H1 (cell line): Measurements from ENCODE around the gene PTPRG. TPM values are rescaled to one million over a fixed set of nuclear protein-coding genes. Genes with fewer than 3 reads are reported as not detected.

Experiments
- CTCF ChIA-PET: fragments of 300-600 bp; sonication (Branson Sonifier 250); formaldehyde crosslinking; loops from one replicate; lab custom pipeline; 2021; ENCODE audit not compliant: partially characterized antibody; lab: Charles Lee
- POLR2A ChIA-PET: fragments of 300-600 bp; sonication (Branson Sonifier 250); formaldehyde crosslinking; loops from one replicate; lab custom pipeline; 2021; ENCODE audit warnings: inconsistent platforms; ENCODE audit not compliant: partially characterized antibody; lab: Charles Lee
- DNase-seq, 2 experiments: peaks; one replicate each; pipeline versions ENCODE4 v3.0.0 to v3.0.0-alpha.2; 2010 to 2022; ENCODE audit warnings: low spot score in 2 of 2, low read depth in 1 of 2, mixed read lengths in 1 of 2
- FAIRE-seq: peaks from 2 replicates; lab custom pipeline; 2011; peaks lifted over from hg19 to GRCh38; lab: Jason Lieb, UNC
- H2AFZ ChIP-seq: 2 replicates; pipeline ENCODE4 v1.8.1; 2012; ENCODE audit warnings: low read length, inconsistent platforms
- H2AK5ac ChIP-seq: 2 replicates; pipeline ENCODE4 v1.6.1; 2013; ENCODE audit warnings: low read depth, low read length
- H2BK120ac ChIP-seq: replicated peaks from 2 replicates; pipeline ENCODE3; 2013; ENCODE audit warnings: low read depth, low read length, inconsistent platforms
- H2BK12ac ChIP-seq: 2 replicates; pipeline ENCODE4 v1.6.1; 2013; ENCODE audit warnings: low read depth, low read length
- H2BK15ac ChIP-seq: 2 replicates; pipeline ENCODE4 v1.6.1; 2013; ENCODE audit warnings: low read length
- H2BK20ac ChIP-seq: 2 replicates; pipeline ENCODE4 v1.6.1; 2013; ENCODE audit warnings: low read length
- H2BK5ac ChIP-seq: 2 replicates; pipeline ENCODE4 v1.6.1; 2013; ENCODE audit warnings: low read depth, low read length
- H3K14ac ChIP-seq: 2 replicates; pipeline ENCODE4 v1.6.1; 2013; ENCODE audit warnings: inconsistent platforms; ENCODE audit not compliant: insufficient read length
- H3K18ac ChIP-seq: 2 replicates; pipeline ENCODE4 v1.6.1; 2013; ENCODE audit warnings: low read length; ENCODE audit errors: extremely low read depth
- H3K23ac ChIP-seq: 2 replicates; pipeline ENCODE4 v1.6.1; 2013; ENCODE audit warnings: inconsistent platforms; ENCODE audit not compliant: insufficient read length
- H3K23me2 ChIP-seq: 2 replicates; pipeline ENCODE4 v1.6.1; 2013; ENCODE audit warnings: low read depth, low read length
- H3K27ac ChIP-seq: 2 replicates; pipeline ENCODE4 v1.6.1; 2011; ENCODE audit warnings: low read depth, low read length, inconsistent platforms
- H3K27me3 ChIP-seq, 4 experiments: replicated peaks in 1 of 4; 1 replicate in 1 of 4; 2 replicates in 3 of 4; pipeline versions ENCODE4 v1.6.1 to v1.8.1; 2011 to 2013; ENCODE audit warnings: low read length in 3 of 4, mild to moderate bottlenecking in 3 of 4, inconsistent platforms in 2 of 4, mixed read lengths in 2 of 4, moderate library complexity in 1 of 4; ENCODE audit not compliant: control insufficient read depth in 3 of 4, insufficient read depth in 3 of 4; ENCODE audit errors: extremely low read depth in 1 of 4
- H3K36me3 ChIP-seq, 4 experiments: 2 replicates each; pipeline versions ENCODE4 v1.6.1 to v1.8.1; 2011 to 2013; ENCODE audit warnings: mild to moderate bottlenecking in 4 of 4, low read length in 3 of 4, moderate library complexity in 2 of 4, control low read depth in 1 of 4, inconsistent platforms in 1 of 4; ENCODE audit not compliant: insufficient read depth in 4 of 4, control insufficient read depth in 2 of 4
- H3K4ac ChIP-seq: replicated peaks from 2 replicates; pipeline ENCODE3; 2013; ENCODE audit warnings: low read length, low read depth, mixed read lengths, inconsistent platforms; ENCODE audit not compliant: insufficient read length
- H3K4me1 ChIP-seq, 4 experiments: replicated peaks in 1 of 4; 1 replicate in 1 of 4; 2 replicates in 3 of 4; pipeline versions ENCODE4 v1.6.1 to v1.8.1; 2011 to 2013; ENCODE audit warnings: low read length in 3 of 4, inconsistent platforms in 2 of 4, mixed read lengths in 1 of 4; ENCODE audit not compliant: insufficient read depth in 4 of 4, control insufficient read depth in 3 of 4
- H3K4me2 ChIP-seq, 2 experiments: 2 replicates each; pipeline versions ENCODE4 v1.6.1 to v1.8.1; 2011 to 2013; ENCODE audit warnings: low read depth in 2 of 2, low read length in 2 of 2, control low read depth in 1 of 2, inconsistent platforms in 1 of 2, mild to moderate bottlenecking in 1 of 2; ENCODE audit not compliant: insufficient read depth in 1 of 2
- H3K4me3 ChIP-seq, 4 experiments: fragments of 200-600, 300-600 bp in 1 of 4; sonication (generic), shearing (Covaris generic), sonication (Bioruptor Twin) in 1 of 4; 2 replicates each; pipeline versions ENCODE4 v1.5.1 to v1.8.1; 2011 to 2016; ENCODE audit warnings: low read length in 4 of 4, low read depth in 3 of 4, control low read depth in 2 of 4, inconsistent platforms in 2 of 4, mild to moderate bottlenecking in 2 of 4, mixed read lengths in 1 of 4, moderate library complexity in 1 of 4; ENCODE audit not compliant: insufficient read depth in 2 of 4; ENCODE audit errors: extremely low read depth in 1 of 4
- H3K56ac ChIP-seq: replicated peaks from 2 replicates; pipeline ENCODE3; 2013; ENCODE audit warnings: low read depth, mild to moderate bottlenecking, mixed read lengths, low read length, inconsistent platforms; ENCODE audit not compliant: insufficient read length
- H3K79me1 ChIP-seq: 2 replicates; pipeline ENCODE4 v1.6.1; 2013; ENCODE audit warnings: low read depth, low read length, control low read depth
- H3K79me2 ChIP-seq, 2 experiments: 2 replicates each; pipeline versions ENCODE4 v1.6.1 to v1.8.1; 2012 to 2013; ENCODE audit warnings: low read length in 2 of 2, mild to moderate bottlenecking in 2 of 2, inconsistent platforms in 1 of 2; ENCODE audit not compliant: insufficient read depth in 2 of 2, control insufficient read depth in 1 of 2
- H3K9ac ChIP-seq, 4 experiments: replicated peaks in 1 of 4; 1 replicate in 1 of 4; 2 replicates in 3 of 4; pipeline versions ENCODE4 v1.6.1 to v1.8.1; 2011 to 2013; ENCODE audit warnings: low read depth in 3 of 4, low read length in 3 of 4, control low read depth in 2 of 4, mild to moderate bottlenecking in 2 of 4, moderate library complexity in 2 of 4, inconsistent platforms in 1 of 4; ENCODE audit errors: extremely low read depth in 1 of 4
- H3K9me3 ChIP-seq, 2 experiments: 2 replicates each; pipeline versions ENCODE4 v1.6.1 to v1.8.1; 2012 to 2013; ENCODE audit warnings: mild to moderate bottlenecking in 2 of 2, moderate library complexity in 2 of 2, control low read depth in 1 of 2, inconsistent platforms in 1 of 2, low read depth in 1 of 2, low read length in 1 of 2, mixed read lengths in 1 of 2; ENCODE audit not compliant: insufficient read depth in 2 of 2
- H4K20me1 ChIP-seq, 2 experiments: replicated peaks in 1 of 2; 2 replicates each; pipeline versions ENCODE3 to v1.8.1; 2011 to 2013; ENCODE audit warnings: inconsistent platforms in 2 of 2, low read length in 2 of 2, mild to moderate bottlenecking in 1 of 2; ENCODE audit not compliant: insufficient read depth in 2 of 2, control insufficient read depth in 1 of 2
- H4K5ac ChIP-seq: 2 replicates; pipeline ENCODE4 v1.6.1; 2013; ENCODE audit warnings: low read length, low read depth, mixed read lengths, inconsistent platforms; ENCODE audit not compliant: insufficient read length
- H4K8ac ChIP-seq: 2 replicates; pipeline ENCODE4 v1.8.0; 2013; ENCODE audit warnings: mild to moderate bottlenecking, moderate library complexity, low read length, inconsistent platforms; ENCODE audit not compliant: insufficient read depth; ENCODE audit errors: extremely low read depth
- H4K91ac ChIP-seq: replicated peaks from 2 replicates; pipeline ENCODE3; 2013; ENCODE audit warnings: low read length, mixed read lengths, inconsistent platforms; ENCODE audit not compliant: insufficient read length
- EP300 ChIP-seq, 2 experiments: IDR thresholded peaks; 1 replicate in 1 of 2; 2 replicates in 1 of 2; pipeline ENCODE4 v1.6.1; 2011 to 2012; ENCODE audit warnings: low read depth in 2 of 2, low read length in 2 of 2, mild to moderate bottlenecking in 2 of 2, borderline replicate concordance in 1 of 2, inconsistent platforms in 1 of 2, moderate library complexity in 1 of 2
- GTF2F1 ChIP-seq: IDR thresholded peaks from 2 replicates; pipeline ENCODE4 v1.6.1; 2012; ENCODE audit warnings: low read depth, low read length, improper control_type of control experiment, borderline replicate concordance
- USF2 ChIP-seq: IDR thresholded peaks from 2 replicates; pipeline ENCODE4 v1.6.1; 2011; ENCODE audit warnings: low read length, improper control_type of control experiment
- WGBS, 2 experiments: shearing (Covaris generic) in 1 of 2; methylation state at CpG; one replicate each; pipeline versions ENCODE4 v1.1.6 to v1.1.7; 2013 to 2015; ENCODE audit warnings: low lambda C conversion rate in 2 of 2, mixed read lengths in 2 of 2, inconsistent platforms in 1 of 2, low coverage in 1 of 2, missing lambda C conversion rate in 1 of 2; ENCODE audit not compliant: insufficient replicate concordance in 2 of 2, insufficient coverage in 1 of 2, insufficient read length in 1 of 2; ENCODE audit errors: extremely low coverage in 1 of 2, missing lambda C conversion rate in 1 of 2; 5-methylcytosine and 5-hydroxymethylcytosine counted together
- polyA plus RNA-seq, 7 experiments: library from polyadenylated mRNA; depleted of rRNA in 3 of 7; stranded (reverse) in 5 of 7; unstranded in 2 of 7; fragments of >200 nt in 5 of 7; fragments of 200-250 nt in 2 of 7; gene quantifications; 1 replicate in 5 of 7; 2 replicates in 1 of 7; 4 replicates in 1 of 7; pipeline versions ENCODE4 v1.2.1 to v1.2.3, GENCODE V29; 2011 to 2013; ENCODE audit warnings: missing spikeins in 2 of 7, mixed read lengths in 2 of 7
- total RNA-seq: library from RNA; stranded (reverse); fragmentation: NEBNext Ultra II Directional; extraction: Animal tissue kit (Norgen Biotek cat#: 25700); gene quantifications from 2 replicates; pipeline ENCODE4 v1.2.1, GENCODE V29; 2021

The PTPRG gene
- total and polyA plus RNA-seq, 2 of the 8 experiments (the other 6 are each of a cell fraction or from before 2014, with no cell fraction given) = 23.3 to 96.2 TPM

GRCh38 chr3:62172199-62172598, 610.8 kb downstream of the PTPRG start:
- no peaks in the 10 kb centered on the region for H3K27me3 ChIP-seq
- TF ChIP-seq GTF2F1 (no peak), USF2 (no peak), EP300 (IDR thresholded peaks at IDR 0.05; ENCODE audit: borderline replicate concordance in 1 of 2, low read depth in 2 of 2, low read length in 2 of 2) (no peak)
- H2AFZ ChIP-seq = no peak overlapping the region
- no peak overlapping the region for H3K27ac ChIP-seq
- ChIA-PET CTCF (interaction anchor here (1.6 to 8.4 kb wide), 2 partner anchors 11 to 16 kb away, joined by 4 to 67 read pairs; no protein-coding TSS in a partner anchor), POLR2A (no interaction called here)
- H2BK20ac ChIP-seq = no peak overlapping the region
- FAIRE-seq (no peak), DNase-seq (no peak)
- no peak overlapping the region for H3K4me2 ChIP-seq
- peaks cover 2% of the 10 kb centered on the region; the same call in 1 of the 2 replicates for H3K79me1 ChIP-seq
- no peaks in the 10 kb centered on the region for H3K79me2 ChIP-seq
- H3K18ac ChIP-seq = no peak overlapping the region
- peaks cover 0 to 2% of the 10 kb centered on the region in 2 experiments for H4K20me1 ChIP-seq
- peaks cover 0 to 2% (median 0%) of the 10 kb centered on the region in 4 experiments; a peak in 1 of 7 replicates for H3K4me1 ChIP-seq
- no peak overlapping the region for H2BK120ac ChIP-seq
- 93% methylated on average over 1 of the region's 1 CpG; no CpG with 5 or more reads in 1 of the 2 experiments for WGBS, 2 experiments
- H2AK5ac ChIP-seq = no peak overlapping the region
- no peak overlapping the region for H2BK12ac ChIP-seq
- no peak overlapping the region for H4K8ac ChIP-seq
- H3K56ac ChIP-seq = no peak overlapping the region
- H3K9ac ChIP-seq = no peak overlapping the region
- H4K91ac ChIP-seq = no peak overlapping the region
- H3K23ac ChIP-seq = no peak overlapping the region
- no peak overlapping the region for H3K14ac ChIP-seq
- no peaks in the 10 kb centered on the region for H3K9me3 ChIP-seq
- H3K23me2 ChIP-seq = no peaks in the 10 kb centered on the region
- H3K36me3 ChIP-seq = peaks cover 0 to 4% (median 0%) of the 10 kb centered on the region in 4 experiments; a peak in 2 of 8 replicates
- no peak overlapping the region for H3K4me3 ChIP-seq
- no peak overlapping the region for H2BK15ac ChIP-seq
- no peak overlapping the region for H4K5ac ChIP-seq
- no peak overlapping the region for H2BK5ac ChIP-seq
- H3K4ac ChIP-seq = no peak overlapping the region
